ENCODE results near the gene SCP2. TPM values are rescaled to one million over a fixed set of nuclear protein-coding genes. Genes with fewer than 3 reads are reported as not detected.

SCP2 gene
- total and polyA plus RNA-seq, 4 donors, result 85.6 to 157 (median 128) TPM

GRCh38 chr1:53078333-53079101 is 151.4 kb downstream of the SCP2 start:
- TF ChIP-seq CTCF (IDR thresholded peaks at IDR 0.05; ENCODE audit: control extremely low read depth, extremely low read depth), result no peak
- DNase-seq (no peak), ATAC-seq (ENCODE audit: insufficient read depth, low FRiP score) (no peak)
- peaks cover 0 to 10% (median 4%) of the 10 kb centered on the region in 5 donors for H3K4me1 ChIP-seq (ENCODE audit: control insufficient read depth in 5 of 5, insufficient read depth in 5 of 5, low read length in 5 of 5)
- WGBS, 2 donors, result 95% methylated on average over 46 of the region's 46 CpGs
- no peaks in the 10 kb centered on the region for H3K9me3 ChIP-seq (ENCODE audit: control insufficient read depth in 4 of 4, insufficient read depth in 3 of 4, low read length in 3 of 4)
- H3K27ac ChIP-seq (ENCODE audit: low read depth in 1 of 2, low read length in 1 of 2), result no peak overlapping the region
- no peak overlapping the region for H3K4me3 ChIP-seq
- H3K9ac ChIP-seq (ENCODE audit: insufficient read depth in 1 of 2, low read length in 2 of 2), result no peak overlapping the region
- peaks cover 0 to 6% (median 4%) of the 10 kb centered on the region in 4 donors for H3K36me3 ChIP-seq (ENCODE audit: control insufficient read depth in 4 of 4, insufficient read depth in 4 of 4, low read length in 4 of 4)
- no peaks in the 10 kb centered on the region for H3K27me3 ChIP-seq (ENCODE audit: control insufficient read depth in 3 of 3, insufficient read depth in 3 of 3, low read length in 2 of 3)

- WGBS, 2 donors, result 91% methylated on average over 4 of the region's 4 CpGs
These were observed 152.2 kb downstream of the SCP2 start for GRCh38 chr1:53079251-53079650.

GRCh38 chr1:53080041-53080440 is 153.0 kb downstream of the SCP2 start:
- 75 to 88% methylated on average over 3 of the region's 3 CpGs for WGBS, 2 donors
- ATAC-seq (ENCODE audit: insufficient read depth, low FRiP score), result no peak
- H3K27me3 ChIP-seq (ENCODE audit: control insufficient read depth in 3 of 3, insufficient read depth in 3 of 3, low read length in 2 of 3), result no peaks in the 10 kb centered on the region
- TF ChIP-seq CTCF (IDR thresholded peaks at IDR 0.05; ENCODE audit: control extremely low read depth, extremely low read depth), result no peak
- no peak overlapping the region for H3K9ac ChIP-seq (ENCODE audit: insufficient read depth in 1 of 2, low read length in 2 of 2)
- no peak for DNase-seq
- H3K27ac ChIP-seq (ENCODE audit: low read depth in 1 of 2, low read length in 1 of 2), result no peak overlapping the region
- no peak overlapping the region for H3K4me3 ChIP-seq
- H3K36me3 ChIP-seq (ENCODE audit: control insufficient read depth in 4 of 4, insufficient read depth in 4 of 4, low read length in 4 of 4), result peaks cover 0 to 6% (median 4%) of the 10 kb centered on the region in 4 donors
- H3K9me3 ChIP-seq (ENCODE audit: control insufficient read depth in 4 of 4, insufficient read depth in 3 of 4, low read length in 3 of 4), result no peaks in the 10 kb centered on the region
- H3K4me1 ChIP-seq (ENCODE audit: control insufficient read depth in 5 of 5, insufficient read depth in 5 of 5, low read length in 5 of 5), result peaks cover 0 to 19% (median 4%) of the 10 kb centered on the region in 5 donors

More at GRCh38 chr1:53079251-53079650, 152.2 kb downstream of the SCP2 start:
- H3K27ac ChIP-seq (ENCODE audit: low read depth in 1 of 2, low read length in 1 of 2), result no peak overlapping the region
- DNase-seq (no peak), ATAC-seq (ENCODE audit: insufficient read depth, low FRiP score) (no peak)
- H3K4me1 ChIP-seq (ENCODE audit: control insufficient read depth in 5 of 5, insufficient read depth in 5 of 5, low read length in 5 of 5), result peaks cover 0 to 17% (median 4%) of the 10 kb centered on the region in 5 donors
- H3K27me3 ChIP-seq (ENCODE audit: control insufficient read depth in 3 of 3, insufficient read depth in 3 of 3, low read length in 2 of 3), result no peaks in the 10 kb centered on the region
- peaks cover 0 to 6% (median 4%) of the 10 kb centered on the region in 4 donors for H3K36me3 ChIP-seq (ENCODE audit: control insufficient read depth in 4 of 4, insufficient read depth in 4 of 4, low read length in 4 of 4)
- H3K9me3 ChIP-seq (ENCODE audit: control insufficient read depth in 4 of 4, insufficient read depth in 3 of 4, low read length in 3 of 4), result no peaks in the 10 kb centered on the region
- H3K9ac ChIP-seq (ENCODE audit: insufficient read depth in 1 of 2, low read length in 2 of 2), result no peak overlapping the region
- H3K4me3 ChIP-seq, result no peak overlapping the region
- no peak for TF ChIP-seq CTCF (IDR thresholded peaks at IDR 0.05; ENCODE audit: control extremely low read depth, extremely low read depth)
